IPS-NIHi11 (cell line): Measurements from ENCODE around the gene GPHB5.
"Not testable (repeated sequence)": the region's sequence is repeated elsewhere in the genome, so short reads cannot be mapped to it uniquely, and the experiment has no call there.

Source experiments
- DNase-seq: peaks from one replicate; pipeline ENCODE4 v3.0.0; 2012; ENCODE audit warnings: mixed read lengths, low spot score

GPHB5 gene

DNA sequence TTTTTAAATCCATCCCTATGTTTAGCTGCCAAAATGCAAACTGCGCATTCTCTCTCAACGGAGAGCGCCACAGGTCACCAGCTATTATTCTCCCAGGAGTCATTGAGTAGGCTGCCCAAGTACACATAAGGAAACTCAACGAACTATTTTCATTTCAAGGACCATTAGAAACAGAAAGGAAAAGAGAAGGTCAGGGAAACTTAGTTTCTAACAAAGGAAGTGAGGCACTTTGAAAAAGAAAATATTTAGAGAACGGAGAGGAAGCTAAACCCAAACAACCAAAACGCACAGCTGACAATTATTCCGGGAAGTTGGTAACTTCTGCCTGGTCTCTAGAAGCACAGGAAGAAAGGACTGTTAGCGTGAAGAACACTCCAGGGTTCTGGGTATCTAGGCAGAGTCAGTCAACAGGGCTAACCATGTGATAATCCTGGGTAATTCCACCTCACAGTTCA, 23.5 kb downstream of the GPHB5 start:
- no peak for DNase-seq

DNA sequence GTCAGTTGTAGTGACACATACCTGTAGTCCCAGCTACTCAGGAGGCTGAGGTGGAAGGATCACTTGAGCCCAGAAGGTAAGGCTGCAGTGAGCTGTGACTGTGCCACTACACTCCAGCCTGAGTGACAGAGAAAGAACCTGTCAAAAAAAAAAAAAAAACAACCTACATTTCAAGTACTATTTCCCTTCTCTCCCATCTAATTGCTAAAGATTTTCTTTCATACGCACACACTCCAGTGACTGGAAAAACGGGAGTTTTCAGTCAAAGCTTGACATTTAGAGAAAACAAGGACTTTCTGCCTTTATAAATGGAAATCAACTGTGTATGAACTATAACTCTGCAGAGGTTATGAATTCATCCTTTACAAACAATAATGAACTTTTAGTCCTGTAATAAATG, 25.9 kb downstream of the GPHB5 start:
- no peak for DNase-seq

- DNase-seq = no peak
These were observed 27.8 kb downstream of the GPHB5 start for GRCh38 chr14:63290741-63291430.

DNA sequence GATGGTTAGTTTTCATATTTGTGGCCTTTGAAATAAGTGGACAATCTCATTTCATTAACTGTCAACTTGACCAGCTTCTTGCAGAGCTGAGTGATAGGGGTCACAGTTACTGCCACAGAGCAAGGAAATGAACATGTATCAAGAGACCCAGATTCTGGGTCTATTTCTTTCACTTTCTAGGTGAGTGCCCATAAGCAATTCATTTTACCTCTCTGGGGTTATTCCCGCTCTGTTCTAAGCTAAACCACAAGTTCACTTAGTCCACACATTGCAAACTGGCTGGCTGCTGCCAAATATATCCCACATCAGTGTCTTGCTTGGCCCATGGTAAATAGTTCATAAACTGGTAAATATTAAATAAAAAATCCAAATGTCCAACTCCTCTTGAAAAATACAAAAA, 29.9 kb downstream of the GPHB5 start:
- DNase-seq = no peak

DNA sequence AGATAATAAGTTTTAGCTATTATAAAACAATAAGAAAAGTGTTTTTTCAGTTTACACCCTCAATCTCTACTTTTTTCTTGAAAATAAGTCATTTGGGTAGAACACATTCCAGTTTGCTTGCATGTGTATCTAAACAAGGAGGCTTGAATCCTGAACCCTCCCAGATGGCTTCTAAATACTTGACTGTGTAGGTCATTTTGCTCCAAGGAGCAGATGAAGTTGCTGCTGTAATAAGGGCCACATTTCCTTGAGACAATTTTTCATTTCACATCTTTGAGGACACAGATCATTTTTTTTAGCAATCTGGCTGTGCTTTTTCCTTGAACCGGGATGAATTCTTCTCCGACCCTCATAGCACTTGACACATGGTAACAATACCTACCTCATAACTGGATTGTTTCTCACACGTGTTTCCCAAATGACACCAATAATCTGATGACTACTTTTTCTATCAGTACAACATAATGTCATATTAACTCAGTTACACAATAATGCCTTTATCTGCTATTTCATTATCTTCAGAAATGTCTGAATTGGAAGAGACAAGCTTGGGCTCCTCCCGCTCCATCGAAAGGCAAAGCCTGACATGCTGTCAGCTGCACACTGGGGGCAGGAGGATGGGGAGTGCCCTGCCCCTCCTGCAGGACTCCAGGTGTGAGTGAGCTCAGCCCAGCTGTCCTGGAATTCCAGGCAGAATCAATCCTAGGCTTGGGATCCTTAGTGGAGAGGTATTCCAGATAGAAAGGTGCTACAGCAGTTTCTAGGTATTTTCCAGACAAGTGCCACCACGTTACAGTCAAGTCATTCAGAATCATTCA, 30.9 kb downstream of the GPHB5 start:
- peak; percentile 25 for DNase-seq

DNA sequence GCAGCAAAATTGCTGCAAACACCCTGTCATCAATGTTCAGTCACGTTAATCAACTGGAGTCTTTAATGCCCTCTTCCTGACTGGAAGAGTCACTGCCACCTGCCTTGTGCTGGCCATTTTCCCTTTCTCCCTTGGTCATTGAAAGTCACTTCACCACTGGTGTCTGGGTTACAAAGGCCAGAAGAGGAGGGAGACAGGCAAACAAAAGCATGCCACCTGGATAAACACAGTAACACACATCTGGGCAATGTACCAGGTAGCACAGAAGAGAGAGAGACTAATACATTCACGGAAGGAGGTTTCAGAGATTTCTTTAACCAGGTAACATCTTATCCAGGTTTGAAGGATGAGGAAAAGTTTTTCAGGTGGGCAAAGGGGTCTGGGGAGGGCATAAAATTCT, 32.7 kb downstream of the GPHB5 start:
- DNase-seq = no peak

DNA sequence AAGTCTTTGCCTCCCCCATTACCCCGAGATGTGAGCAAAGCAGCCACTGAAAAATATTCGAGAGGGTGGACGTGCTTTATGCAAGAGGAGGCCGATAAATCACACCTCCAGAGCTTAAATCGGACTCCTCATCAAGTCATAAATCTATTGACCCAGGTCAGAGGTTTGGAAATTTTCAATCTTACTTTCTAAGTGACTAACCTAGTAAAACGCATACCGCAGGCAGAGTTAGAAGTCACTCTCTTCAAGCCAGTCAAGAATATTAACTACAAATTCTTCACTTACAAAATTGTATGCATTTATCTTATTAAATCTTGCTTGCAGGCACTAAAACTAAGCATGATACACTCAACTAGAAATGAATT, 34.9 kb downstream of the GPHB5 start:
- DNase-seq = no peak

GRCh38 chr14:63282997-63283883, 35.5 kb downstream of the GPHB5 start:
- DNase-seq = no peak

DNA sequence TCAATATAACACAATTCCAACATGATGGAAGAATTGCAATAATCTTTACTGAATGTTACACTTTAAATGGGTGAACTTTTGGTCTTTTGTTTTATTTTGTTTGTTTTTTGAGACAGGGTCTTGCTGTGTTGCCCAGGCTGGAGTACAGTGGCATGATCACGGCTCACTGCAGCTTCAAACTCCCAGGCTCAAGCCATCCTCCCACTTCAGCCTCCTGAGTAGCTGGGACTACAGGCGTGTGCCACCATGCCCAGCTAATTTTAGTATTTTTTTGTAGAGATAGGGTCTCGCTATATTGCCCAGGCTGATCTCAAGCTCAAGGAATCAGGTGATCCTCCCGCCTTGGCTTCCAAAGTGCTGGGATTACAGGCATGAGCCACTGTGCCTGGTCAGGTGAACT, 38.8 kb downstream of the GPHB5 start:
- not testable (repeated sequence) for DNase-seq

GRCh38 chr14:63277591-63278183, 41.0 kb downstream of the GPHB5 start:
- no peak for DNase-seq

- DNase-seq = peak; percentile 68
These were observed 42.0 kb downstream of the GPHB5 start for GRCh38 chr14:63276492-63277342.

DNA sequence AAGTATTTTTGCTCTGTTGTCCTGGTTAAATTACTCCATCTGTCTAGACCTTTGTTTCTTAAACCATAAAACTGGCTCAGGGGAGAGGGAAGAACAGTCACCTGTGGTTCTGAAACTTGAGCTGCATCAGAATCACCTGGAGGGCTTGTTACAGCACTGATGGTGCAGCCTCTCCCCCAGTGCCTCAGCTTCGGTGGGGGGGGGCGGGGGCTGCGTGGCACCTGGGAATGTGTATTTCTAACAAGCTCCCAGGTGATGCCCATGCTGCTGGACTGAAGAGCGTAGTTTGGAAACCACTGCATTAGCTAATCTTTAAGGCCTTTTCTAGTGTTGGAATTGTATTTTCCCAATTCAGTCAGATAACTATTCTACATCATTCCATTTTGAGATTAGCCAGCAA, 42.7 kb downstream of the GPHB5 start:
- no peak for DNase-seq

GRCh38 chr14:63275611-63276010, 43.1 kb downstream of the GPHB5 start:
- no peak for DNase-seq

- DNase-seq = no peak
These were observed 44.7 kb downstream of the GPHB5 start for GRCh38 chr14:63273717-63274655.

- no peak for DNase-seq
These were observed 45.6 kb downstream of the GPHB5 start for GRCh38 chr14:63273129-63273528.

- no peak for DNase-seq
These were observed 49.0 kb downstream of the GPHB5 start for GRCh38 chr14:63269561-63270225.

- DNase-seq = no peak
These were observed 50.0 kb downstream of the GPHB5 start for GRCh38 chr14:63268771-63269170.

DNA sequence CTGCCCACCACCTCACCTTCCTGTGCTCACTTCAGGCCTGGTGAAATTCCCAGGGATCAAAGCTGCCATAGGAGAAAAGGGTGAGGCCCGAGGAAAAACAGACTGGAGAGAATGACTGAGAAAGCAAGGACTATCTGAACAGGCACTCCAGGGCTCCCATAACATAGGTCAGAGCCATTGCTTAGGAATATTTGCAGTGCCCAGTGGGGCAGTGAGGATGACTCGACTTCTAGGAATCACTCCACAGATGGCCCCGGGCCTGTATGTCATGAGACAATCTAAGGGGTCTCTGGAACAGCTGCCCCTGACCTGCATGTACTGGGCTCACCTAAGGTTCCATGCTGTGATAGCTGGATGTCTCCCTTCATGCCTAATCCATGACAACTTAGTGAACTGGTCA, 51.6 kb downstream of the GPHB5 start:
- no peak for DNase-seq

DNA sequence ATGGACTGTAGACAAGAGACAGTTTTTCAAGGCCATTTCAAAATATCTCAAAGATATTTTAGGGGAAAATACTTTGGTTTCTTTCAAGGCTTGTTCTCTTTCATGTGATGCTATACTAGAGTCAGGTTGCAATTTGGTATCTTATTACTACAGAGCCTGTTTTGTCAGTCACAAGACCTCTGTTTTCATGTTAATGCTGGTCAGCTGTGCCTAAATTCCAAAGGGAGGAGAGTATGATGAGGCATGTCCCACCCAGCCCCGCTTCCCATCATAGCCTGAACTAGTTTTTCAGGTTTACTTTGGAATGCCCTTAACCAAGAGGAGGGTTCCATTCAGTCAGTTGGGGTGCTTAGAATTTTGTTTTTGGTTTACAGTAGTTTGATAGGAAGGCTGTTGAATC, 52.6 kb downstream of the GPHB5 start:
- no peak for DNase-seq
